IPS-18a (cell line): ENCODE results near the gene RNF151.
"Not testable (repeated sequence)": the region's sequence is repeated elsewhere in the genome, so short reads cannot be mapped to it uniquely, and the experiment has no call there.

ENCODE experiments used
- H3K27ac ChIP-seq: one replicate; pipeline ENCODE4 v1.5.1; 2013; ENCODE audit warnings: low read length
- H3K27me3 ChIP-seq: one replicate; pipeline ENCODE4 v1.6.1; 2013; ENCODE audit warnings: mild to moderate bottlenecking, low read length; ENCODE audit not compliant: control insufficient read depth, insufficient read depth
- H3K36me3 ChIP-seq: one replicate; pipeline ENCODE4 v1.6.1; 2013; ENCODE audit warnings: low read depth, low read length; ENCODE audit not compliant: control insufficient read depth
- H3K4me1 ChIP-seq: one replicate; pipeline ENCODE4 v1.6.1; 2013; ENCODE audit warnings: low read depth, low read length; ENCODE audit not compliant: control insufficient read depth
- H3K4me3 ChIP-seq: one replicate; pipeline ENCODE4 v1.5.1; 2013; ENCODE audit warnings: low read length
- H3K9ac ChIP-seq: one replicate; pipeline ENCODE4 v1.6.1; 2013; ENCODE audit warnings: mild to moderate bottlenecking, low read length, moderate library complexity
- H3K9me3 ChIP-seq: one replicate; pipeline ENCODE4 v1.6.1; 2013; ENCODE audit warnings: low read depth, low read length; ENCODE audit not compliant: control insufficient read depth

RNF151 gene

DNA sequence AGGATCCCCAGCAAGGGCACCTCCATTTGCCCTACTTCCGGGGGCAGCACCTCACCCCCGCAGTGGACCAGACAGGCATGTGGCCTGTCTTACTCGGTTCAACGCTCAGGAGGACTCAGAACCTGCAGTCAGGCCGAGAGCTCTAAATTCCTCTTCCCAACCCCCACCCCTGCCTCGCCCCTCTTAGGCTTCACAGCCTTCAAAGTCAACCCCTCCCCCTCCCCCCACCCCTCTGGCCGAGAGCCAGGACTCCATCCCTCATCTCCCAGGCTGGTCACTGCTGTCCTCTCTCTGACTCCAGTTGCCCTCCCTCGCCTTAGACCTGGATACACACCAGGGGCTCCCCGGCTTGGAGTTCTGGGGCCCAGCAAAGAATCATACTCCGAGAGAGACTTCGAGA is 40.4 kb upstream of the RNF151 start:
- Histone ChIP-seq H3K27me3 (peaks cover 43% of the 10 kb centered on the region), H3K9ac (no peak overlapping the region), H3K4me1 (no peaks in the 10 kb centered on the region), H3K36me3 (no peaks in the 10 kb centered on the region), H3K4me3 (no peak overlapping the region), H3K27ac (no peak overlapping the region), H3K9me3 (no peaks in the 10 kb centered on the region)

DNA sequence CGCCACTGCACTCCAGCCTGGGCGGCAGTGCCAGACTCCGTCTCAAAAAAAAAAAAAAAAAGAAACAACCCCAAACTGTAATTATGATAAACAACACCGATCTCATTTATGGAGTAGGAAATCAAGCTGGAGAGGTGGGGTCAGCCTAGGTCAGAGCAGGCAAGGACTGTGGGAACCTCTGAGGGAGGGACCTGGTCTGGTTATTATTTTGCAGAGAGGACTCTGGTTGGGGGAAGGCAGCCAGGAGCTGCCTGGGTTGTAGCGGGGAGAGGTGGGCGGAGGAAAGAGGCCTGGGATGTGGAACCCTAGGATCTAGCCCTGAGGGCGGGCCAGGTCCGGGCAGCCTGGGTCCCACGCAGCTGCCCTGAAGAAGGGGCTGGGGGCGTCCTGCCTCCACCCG is 37.6 kb upstream of the RNF151 start:
- Histone ChIP-seq H3K36me3 (no peaks in the 10 kb centered on the region), H3K4me1 (no peaks in the 10 kb centered on the region), H3K27me3 (peaks cover 18% of the 10 kb centered on the region), H3K4me3 (peak overlapping the region; percentile 46), H3K9me3 (no peaks in the 10 kb centered on the region), H3K9ac (no peak overlapping the region), H3K27ac (no peak overlapping the region)

DNA sequence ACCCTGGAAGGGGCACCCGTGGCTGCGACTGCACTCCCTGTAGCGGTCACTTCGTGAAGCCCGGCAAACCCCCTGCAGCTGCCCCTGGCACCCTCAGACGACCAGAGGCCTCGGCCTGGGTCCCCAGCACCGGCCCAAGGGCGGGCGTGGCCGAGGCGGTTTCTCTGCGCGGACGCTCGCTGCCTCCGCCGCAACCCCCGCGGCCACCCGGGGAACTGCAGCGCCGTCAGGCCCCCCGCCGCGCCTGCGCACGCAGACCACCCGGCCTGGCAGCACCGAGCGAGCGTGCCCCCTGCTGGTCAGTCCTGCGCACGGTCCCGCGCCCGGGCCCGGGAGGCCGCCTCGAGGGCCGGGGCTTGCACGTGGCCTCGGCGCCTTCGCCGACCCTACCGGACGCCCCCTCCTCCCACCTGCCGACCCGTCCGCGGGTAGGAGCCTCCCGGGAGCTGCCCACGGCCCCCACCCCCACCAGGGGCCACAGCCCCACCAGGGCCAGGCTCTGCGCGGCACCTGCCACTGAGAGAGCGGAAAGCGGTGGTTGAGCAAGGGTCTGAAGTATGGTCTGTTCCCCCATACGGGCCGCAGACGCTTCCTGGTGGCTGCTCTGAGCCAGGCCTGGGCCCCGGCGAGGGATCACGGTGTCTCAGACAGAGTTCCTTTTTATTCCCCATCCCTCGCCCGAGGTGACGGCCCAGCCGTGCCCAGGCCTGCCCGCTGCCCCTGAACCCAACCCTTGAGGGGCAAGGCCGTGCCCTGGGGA is 36.9 kb upstream of the RNF151 start:
- H3K36me3 ChIP-seq: no peaks in the 10 kb centered on the region
- H3K4me3 ChIP-seq: peak overlapping the region; percentile 46
- no peaks in the 10 kb centered on the region for H3K4me1 ChIP-seq
- peaks cover 13% of the 10 kb centered on the region for H3K27me3 ChIP-seq
- no peaks in the 10 kb centered on the region for H3K9me3 ChIP-seq
- H3K27ac ChIP-seq: no peak overlapping the region
- H3K9ac ChIP-seq: no peak overlapping the region

DNA sequence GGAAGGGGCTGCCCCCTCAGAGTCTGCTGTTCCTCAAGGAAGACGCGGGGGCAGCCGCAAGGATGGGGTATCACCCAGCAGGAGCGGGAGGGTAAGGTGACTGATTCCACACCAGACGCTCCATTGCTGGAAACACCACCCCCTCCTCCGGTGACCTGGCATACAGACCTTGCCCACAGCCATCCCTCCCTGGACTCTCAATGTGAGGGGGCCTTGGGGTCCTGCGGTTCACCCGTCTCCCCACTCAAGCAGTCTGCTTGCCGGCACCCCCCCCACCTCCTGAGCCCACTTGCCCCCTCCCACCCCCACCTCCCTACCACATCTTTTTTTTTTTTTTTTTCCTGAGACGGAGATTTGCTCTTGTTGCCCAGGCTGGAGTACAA is 36.3 kb upstream of the RNF151 start:
- Histone ChIP-seq H3K9ac (no peak overlapping the region), H3K36me3 (no peaks in the 10 kb centered on the region), H3K4me1 (no peaks in the 10 kb centered on the region), H3K27me3 (peaks cover 13% of the 10 kb centered on the region), H3K9me3 (no peaks in the 10 kb centered on the region), H3K27ac (no peak overlapping the region), H3K4me3 (no peak overlapping the region)

DNA sequence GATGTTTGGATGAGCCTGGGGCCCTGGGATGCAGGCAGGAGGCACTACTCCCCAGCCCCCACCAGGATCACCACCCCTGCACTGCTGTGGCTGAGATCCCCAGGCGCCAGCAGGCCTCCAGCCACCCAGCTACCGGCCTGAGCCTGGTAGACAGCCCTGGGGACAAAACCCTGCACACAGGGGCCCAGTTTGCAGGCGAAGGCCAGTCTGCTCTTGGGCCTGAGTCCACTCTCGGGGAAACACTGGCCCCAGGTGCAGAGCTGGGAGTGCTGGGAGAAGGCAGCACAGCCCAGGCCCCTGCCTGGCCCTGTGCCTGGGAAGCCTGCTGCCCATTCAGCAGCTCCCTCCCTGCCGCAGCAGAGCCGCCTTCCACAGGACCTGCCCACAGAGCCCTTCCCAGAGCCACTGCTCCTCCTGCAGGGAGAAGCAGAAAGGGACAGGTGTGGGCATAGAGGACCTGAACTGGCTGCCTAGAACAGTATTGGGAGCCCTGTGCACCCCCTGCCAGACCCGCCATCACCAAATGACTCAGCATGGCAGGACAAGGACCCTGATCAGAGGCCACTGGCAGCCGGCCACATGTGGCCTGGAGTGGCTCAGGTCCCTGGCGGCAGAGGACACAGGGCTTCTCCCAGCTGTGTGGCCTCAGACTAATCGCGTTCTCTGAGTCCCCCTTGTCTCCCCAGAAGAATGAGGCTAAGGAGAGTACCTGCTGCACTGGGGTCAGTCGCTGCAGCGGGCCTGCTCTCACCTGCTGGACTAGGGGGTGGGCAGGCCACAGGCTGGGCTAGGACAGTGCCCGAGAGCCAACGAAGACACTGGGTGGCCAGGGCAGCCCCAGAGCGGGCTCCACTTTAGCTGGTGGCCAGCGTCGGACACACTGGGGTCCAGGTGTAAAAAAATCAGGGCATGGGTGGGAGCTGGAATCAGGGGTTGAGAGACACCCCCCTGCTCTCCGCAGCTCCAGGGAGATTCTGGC is 34.3 kb upstream of the RNF151 start:
- peaks cover 13% of the 10 kb centered on the region for H3K27me3 ChIP-seq
- H3K9me3 ChIP-seq: no peaks in the 10 kb centered on the region
- H3K9ac ChIP-seq: no peak overlapping the region

DNA sequence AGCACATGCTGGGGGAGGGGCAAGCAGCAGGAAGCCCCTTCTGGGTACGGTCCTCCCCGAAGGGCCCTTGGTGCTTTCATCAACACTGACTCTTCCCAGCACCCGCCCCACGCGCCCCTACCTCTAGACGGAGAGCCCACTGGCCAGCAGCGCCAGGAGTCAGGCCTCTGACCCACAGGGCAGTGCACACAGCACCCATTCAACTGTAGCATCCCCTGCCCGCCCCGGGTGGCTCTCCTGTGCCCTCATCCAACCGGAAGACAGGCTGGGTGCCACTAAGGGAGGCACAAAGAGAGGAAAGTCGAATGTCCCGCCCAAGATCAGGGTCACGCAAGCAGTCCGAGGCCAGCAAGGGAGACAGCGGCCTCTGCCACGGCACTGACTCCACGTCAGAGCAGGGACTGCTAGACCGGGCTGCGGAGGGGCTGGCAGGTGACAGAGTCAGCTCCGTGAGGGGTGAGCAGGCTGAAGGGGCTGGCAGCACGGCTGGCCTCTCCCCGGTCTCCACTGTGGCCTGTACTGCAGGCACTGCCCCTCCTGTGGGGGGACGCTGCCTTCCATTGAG is 33.5 kb upstream of the RNF151 start:
- Histone ChIP-seq H3K9ac (no peak overlapping the region), H3K36me3 (no peaks in the 10 kb centered on the region), H3K4me1 (no peaks in the 10 kb centered on the region)

More for the DNA sequence above, 34.3 kb upstream of the RNF151 start:
- Histone ChIP-seq H3K4me1 (no peaks in the 10 kb centered on the region), H3K27ac (no peak overlapping the region), H3K4me3 (no peak overlapping the region), H3K36me3 (no peaks in the 10 kb centered on the region)

DNA sequence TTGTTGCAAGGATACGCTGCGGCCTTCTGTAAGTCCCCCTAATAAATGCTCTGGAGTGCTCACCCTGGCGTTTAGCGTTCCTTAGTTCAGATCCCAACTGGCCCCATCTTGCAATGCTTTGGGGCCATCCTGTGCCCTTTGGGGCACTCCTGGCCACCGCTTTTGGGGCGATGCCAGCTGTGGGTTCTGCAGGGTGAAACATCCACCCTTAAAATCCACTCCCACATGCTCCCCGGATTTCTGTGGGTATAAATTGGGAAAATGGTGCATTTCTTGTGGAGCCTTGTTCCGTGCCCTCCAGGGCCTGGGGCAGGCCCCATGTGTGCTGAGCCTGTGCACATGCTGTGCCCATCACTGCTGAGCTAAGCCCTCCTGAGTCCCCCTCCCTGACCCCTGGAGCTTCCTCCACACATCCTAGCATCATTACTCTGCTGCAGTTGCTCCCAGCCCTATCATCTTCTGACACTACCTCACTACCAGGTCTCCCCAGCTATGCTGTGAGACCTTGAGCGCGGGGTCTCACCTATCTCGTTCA is 29.6 kb upstream of the RNF151 start:
- H3K9me3 ChIP-seq: no peaks in the 10 kb centered on the region
- no peaks in the 10 kb centered on the region for H3K27me3 ChIP-seq
- H3K27ac ChIP-seq: no peak overlapping the region
- peaks cover 12% of the 10 kb centered on the region for H3K36me3 ChIP-seq
- no peak overlapping the region for H3K9ac ChIP-seq
- H3K4me3 ChIP-seq: no peak overlapping the region
- H3K4me1 ChIP-seq: no peaks in the 10 kb centered on the region

More for the DNA sequence above, 33.5 kb upstream of the RNF151 start:
- Histone ChIP-seq H3K4me3 (no peak overlapping the region), H3K27me3 (peaks cover 13% of the 10 kb centered on the region), H3K9me3 (no peaks in the 10 kb centered on the region), H3K27ac (no peak overlapping the region)

DNA sequence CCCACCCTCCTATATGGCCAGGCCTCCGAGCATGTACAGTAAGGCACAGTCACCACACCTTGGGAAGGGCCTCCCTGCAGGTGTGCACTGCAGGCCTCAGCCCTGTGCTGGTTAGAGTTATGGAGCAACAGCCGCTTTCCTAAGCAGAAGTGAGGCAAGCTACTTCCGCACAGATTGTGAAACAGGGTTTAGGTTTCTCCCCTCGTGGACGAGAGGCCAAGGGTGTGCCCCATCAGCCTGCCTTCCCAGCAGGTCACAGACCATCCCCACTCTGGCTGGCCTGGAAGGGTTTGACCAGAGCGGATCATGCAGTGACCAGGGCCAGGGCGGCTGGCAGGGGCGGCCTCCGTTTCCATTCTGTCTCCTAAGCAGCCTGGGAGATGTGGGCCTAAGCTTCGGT is 28.3 kb upstream of the RNF151 start:
- Histone ChIP-seq H3K9ac (no peak overlapping the region), H3K4me3 (no peak overlapping the region), H3K27me3 (no peaks in the 10 kb centered on the region), H3K36me3 (peaks cover 12% of the 10 kb centered on the region), H3K27ac (no peak overlapping the region), H3K4me1 (no peaks in the 10 kb centered on the region), H3K9me3 (no peaks in the 10 kb centered on the region)

DNA sequence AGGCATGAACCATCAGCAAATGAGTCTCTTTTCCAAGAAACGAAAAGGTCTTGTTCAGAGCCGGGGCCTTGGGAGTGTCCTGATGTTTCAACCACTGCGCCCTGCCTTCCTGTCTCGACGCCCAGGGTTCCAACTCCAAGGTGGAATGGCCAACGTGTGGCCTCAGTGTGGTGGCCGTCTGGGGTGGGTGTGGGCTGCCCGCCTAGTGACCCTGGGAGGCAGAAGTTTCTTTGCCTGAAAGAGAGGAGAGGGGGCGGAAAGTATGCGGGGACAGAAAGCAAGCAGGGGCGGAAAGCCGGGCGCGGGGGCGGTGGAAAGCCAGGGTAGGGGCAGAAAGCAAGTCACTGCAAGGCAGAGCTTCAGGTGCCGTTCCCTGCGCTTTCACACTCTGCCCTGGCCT is 27.7 kb upstream of the RNF151 start:
- H3K4me3 ChIP-seq: no peak overlapping the region
- peaks cover 12% of the 10 kb centered on the region for H3K36me3 ChIP-seq
- no peaks in the 10 kb centered on the region for H3K4me1 ChIP-seq
- H3K27me3 ChIP-seq: no peaks in the 10 kb centered on the region
- no peak overlapping the region for H3K9ac ChIP-seq
- no peaks in the 10 kb centered on the region for H3K9me3 ChIP-seq
- no peak overlapping the region for H3K27ac ChIP-seq

DNA sequence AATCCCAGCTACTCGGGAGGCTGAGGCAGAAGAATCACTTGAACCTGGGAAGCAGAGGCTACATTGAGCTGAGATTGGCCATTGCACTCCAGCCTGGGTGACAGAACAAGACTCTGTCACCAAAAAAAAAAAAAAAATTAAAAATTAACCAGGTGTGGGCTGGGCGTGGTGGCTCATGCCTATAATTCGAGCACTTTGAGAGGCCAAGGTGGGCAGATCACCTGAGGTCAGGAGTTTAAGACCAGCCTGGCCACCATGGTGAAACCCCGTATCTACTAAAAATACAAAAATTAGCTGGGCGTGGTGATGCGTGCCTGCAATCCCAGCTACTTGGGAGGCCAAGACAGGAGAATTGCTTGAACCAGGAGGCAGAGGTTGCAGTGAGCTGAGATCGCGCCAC is 26.8 kb upstream of the RNF151 start:
- H3K27ac ChIP-seq, H3K27me3 ChIP-seq, H3K4me3 ChIP-seq, H3K9me3 ChIP-seq, H3K4me1 ChIP-seq, H3K9ac ChIP-seq: not testable (repeated sequence)
- H3K36me3 ChIP-seq: peaks cover 12% of the 10 kb centered on the region
